ENCODE measurements around the gene WDFY2. TPM values are rescaled to one million over a fixed set of nuclear protein-coding genes. Genes with fewer than 3 reads are reported as not detected.

WDFY2 gene
- total and polyA plus RNA-seq, 2 of the 8 experiments (the other 6 are each of a cell fraction or from before 2014, with no cell fraction given), result 13.9 to 29.0 TPM

DNA sequence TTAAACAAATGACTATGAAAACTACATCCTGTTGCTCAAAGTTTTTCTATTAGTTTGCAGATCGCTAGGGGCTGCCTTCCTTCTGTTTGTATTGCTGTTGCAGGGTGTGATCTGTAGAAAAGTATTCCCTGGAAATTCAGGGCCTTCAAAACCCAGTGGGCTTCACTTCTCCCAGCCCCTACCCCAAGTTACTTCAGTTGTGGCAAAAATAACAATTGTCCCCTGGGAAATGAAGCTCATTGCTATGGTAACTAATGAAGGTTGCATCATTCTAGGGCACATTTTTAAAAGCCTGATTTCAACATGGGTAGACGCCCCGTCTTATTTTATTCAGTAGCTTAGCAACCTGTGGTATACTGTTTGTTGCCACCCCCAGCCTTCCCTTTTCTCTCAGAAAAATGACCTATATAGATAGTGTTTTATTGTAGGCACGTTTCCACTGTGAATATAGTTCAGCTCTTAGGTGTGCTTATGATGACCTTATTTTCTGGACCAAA lies 60.9 kb downstream of the WDFY2 start:
- peak overlapping the region; percentile 98; the same call in 1 of the 2 replicates for H2BK12ac ChIP-seq (ENCODE audit: low read depth, low read length)
- peaks cover 13 to 38% (median 23%) of the 10 kb centered on the region in 4 experiments for H3K4me1 ChIP-seq (replicated peaks in 1 of 4; ENCODE audit: control insufficient read depth in 3 of 4, insufficient read depth in 4 of 4, low read length in 3 of 4)
- POLR2A ChIA-PET (ENCODE audit: partially characterized antibody), result interaction anchor here (0.6 to 2.5 kb wide), 3 partner anchors 24 to 511 kb away, joined by 3 to 12 read pairs (median 4); partner anchors contain the start of gene INTS6
- peaks cover 8 to 81% of the 10 kb centered on the region in 2 experiments; a peak in 3 of 4 replicates for H3K79me2 ChIP-seq (ENCODE audit: control insufficient read depth in 1 of 2, insufficient read depth in 2 of 2, low read length in 2 of 2)
- H3K9me3 ChIP-seq (ENCODE audit: insufficient read depth in 2 of 2, low read depth in 1 of 2, low read length in 1 of 2), result no peaks in the 10 kb centered on the region
- peak overlapping the region in 1 of 4 experiments; percentile 17; a peak in 1 of 8 replicates for H3K4me3 ChIP-seq (ENCODE audit: extremely low read depth in 1 of 4, insufficient read depth in 2 of 4, low read depth in 3 of 4, low read length in 4 of 4)
- 42% methylated on average over 4 of the region's 4 CpGs; no CpG with 5 or more reads in 1 of the 2 experiments for WGBS, 2 experiments (ENCODE audit: extremely low coverage in 1 of 2, insufficient coverage in 1 of 2, insufficient read length in 1 of 2, insufficient replicate concordance in 2 of 2, low coverage in 1 of 2, low lambda C conversion rate in 2 of 2, missing lambda C conversion rate in 1 of 2)
- H4K20me1 ChIP-seq (replicated peaks in 1 of 2; ENCODE audit: control insufficient read depth in 1 of 2, insufficient read depth in 2 of 2, low read length in 2 of 2), result no peaks in the 10 kb centered on the region
- no peak overlapping the region for H3K18ac ChIP-seq (ENCODE audit: extremely low read depth, low read length)
- H3K4me2 ChIP-seq (ENCODE audit: insufficient read depth in 1 of 2, low read depth in 2 of 2, low read length in 2 of 2), result peak overlapping the region; percentile 49 to 74; a peak in 2 of 4 replicates
- no peak overlapping the region for H2AFZ ChIP-seq (ENCODE audit: low read length)
- no peak overlapping the region for H4K8ac ChIP-seq (ENCODE audit: extremely low read depth, insufficient read depth, low read length)
- no peaks in the 10 kb centered on the region for H3K27me3 ChIP-seq (replicated peaks in 1 of 4; ENCODE audit: control insufficient read depth in 3 of 4, extremely low read depth in 1 of 4, insufficient read depth in 3 of 4, low read length in 3 of 4)
- FAIRE-seq, result no peak
- H3K23ac ChIP-seq (ENCODE audit: insufficient read length), result no peak overlapping the region
- H3K36me3 ChIP-seq (ENCODE audit: control insufficient read depth in 2 of 4, insufficient read depth in 4 of 4, low read length in 3 of 4), result no peaks in the 10 kb centered on the region
- no peak overlapping the region for H3K56ac ChIP-seq (replicated peaks; ENCODE audit: insufficient read length, low read depth, low read length)
- H2BK15ac ChIP-seq (ENCODE audit: low read length), result no peak overlapping the region
- CTCF ChIA-PET (ENCODE audit: partially characterized antibody), result interaction anchor here (0.7 to 1.6 kb wide), 4 partner anchors 38 to 200 kb away, joined by 3 read pairs; no protein-coding TSS in a partner anchor
- H3K79me1 ChIP-seq (ENCODE audit: low read depth, low read length), result 0 out of 2 replicates have a peak, but pooled peaks cover 5% of the 10 kb centered on the region
- H2BK120ac ChIP-seq (replicated peaks; ENCODE audit: low read depth, low read length), result no peak overlapping the region
- no peak overlapping the region for H4K5ac ChIP-seq (ENCODE audit: insufficient read length, low read depth, low read length)
- no peak for DNase-seq (ENCODE audit: low read depth in 1 of 2, low spot score in 2 of 2)
- TF ChIP-seq CHD1 (IDR thresholded peaks at IDR 0.05; ENCODE audit: low read depth, low read length) (no peak), TBP (IDR thresholded peaks at IDR 0.05; ENCODE audit: low read depth, low read length) (no peak), CEBPB (IDR thresholded peaks at IDR 0.05; ENCODE audit: low read depth, low read length) (peak; percentile 92)
- H2AK5ac ChIP-seq (ENCODE audit: low read depth, low read length), result no peak overlapping the region
- H3K14ac ChIP-seq (ENCODE audit: insufficient read length), result no peak overlapping the region
- no peaks in the 10 kb centered on the region for H3K23me2 ChIP-seq (ENCODE audit: low read depth, low read length)
- H3K4ac ChIP-seq (replicated peaks; ENCODE audit: insufficient read length, low read depth, low read length), result no peak overlapping the region
- H3K27ac ChIP-seq (ENCODE audit: low read depth, low read length), result peak overlapping the region; percentile 73; the same call in 1 of the 2 replicates
- H3K9ac ChIP-seq (replicated peaks in 1 of 4; ENCODE audit: extremely low read depth in 1 of 4, low read depth in 3 of 4, low read length in 3 of 4), result no peak overlapping the region
- peak overlapping the region; percentile 96; the same call in 1 of the 2 replicates for H2BK5ac ChIP-seq (ENCODE audit: low read depth, low read length)
- peak overlapping the region; percentile 4 for H4K91ac ChIP-seq (replicated peaks; ENCODE audit: insufficient read length, low read length)
- 0 out of 2 replicates have a peak overlapping the region, but pooled peaks have one; percentile 27 for H2BK20ac ChIP-seq (ENCODE audit: low read length)

All from H1 (cell line).